Caco-2 (cell line): ENCODE measurements around the gene RNF144B. TPM values are rescaled to one million over a fixed set of nuclear protein-coding genes. Genes with fewer than 3 reads are reported as not detected.

ENCODE experiments used
- BruUV-seq: library from RNA; stranded (reverse); fragments of 400-500 nt; replicated peaks from 2 replicates; lab custom pipeline; 2021; lab: Mats Ljungman, UMichigan
- CTCF ChIA-PET: fragments of 300-600 bp; sonication (Branson Sonifier 250); formaldehyde crosslinking; loops from one replicate; lab custom pipeline; 2022; ENCODE audit warnings: antibody characterized with exemption; lab: Charles Lee
- POLR2A ChIA-PET: fragments of 300-600 bp; sonication (Branson Sonifier 250); formaldehyde crosslinking; loops from one replicate; lab custom pipeline; 2022; ENCODE audit warnings: antibody characterized with exemption; lab: Charles Lee
- DNase-seq, 2 experiments: peaks; one replicate each; pipeline versions ENCODE4 v3.0.0 to v3.0.0-alpha.2; 2020 to 2022
- H3K27me3 ChIP-seq: replicated peaks from 2 replicates; pipeline ENCODE4 v1.6.0; 2011; ENCODE audit warnings: low read length; ENCODE audit not compliant: control insufficient read depth, insufficient read depth
- H3K36me3 ChIP-seq: 2 replicates; pipeline ENCODE4 v1.5.1; 2011; ENCODE audit warnings: low read length; ENCODE audit not compliant: control insufficient read depth, insufficient read depth
- H3K4me1 ChIP-seq: fragments of 250-450 bp; sonication (Bioruptor Pico); 2 replicates; pipeline ENCODE4 v1.5.1; 2020; ENCODE audit warnings: mild to moderate bottlenecking
- H3K4me3 ChIP-seq: 2 replicates; pipeline ENCODE4 v1.5.1; 2011; ENCODE audit warnings: low read depth, mild to moderate bottlenecking, control low read depth, low read length
- H3K9me3 ChIP-seq: fragments of 250-450 bp; sonication (Bioruptor Pico); 2 replicates; pipeline ENCODE4 v1.5.1; 2020; ENCODE audit warnings: mild to moderate bottlenecking, moderate library complexity
- H3K27ac Mint-ChIP-seq: one replicate; pipeline ENCODE4 v1.8.0; 2022; ENCODE audit warnings: mixed read lengths; ENCODE audit not compliant: unreplicated experiment
- H3K27me3 Mint-ChIP-seq: one replicate; pipeline ENCODE4 v1.8.0; 2022; ENCODE audit warnings: mixed read lengths; ENCODE audit not compliant: insufficient read depth, unreplicated experiment
- H3K36me3 Mint-ChIP-seq: one replicate; pipeline ENCODE4 v1.8.0; 2022; ENCODE audit warnings: mild to moderate bottlenecking, mixed read lengths; ENCODE audit not compliant: insufficient read depth, unreplicated experiment
- H3K4me1 Mint-ChIP-seq: one replicate; pipeline ENCODE4 v1.8.0; 2022; ENCODE audit warnings: low read depth, mixed read lengths; ENCODE audit not compliant: unreplicated experiment
- H3K4me3 Mint-ChIP-seq: one replicate; pipeline ENCODE4 v1.8.0; 2022; ENCODE audit warnings: mild to moderate bottlenecking, moderate library complexity, mixed read lengths; ENCODE audit not compliant: unreplicated experiment
- H3K9me3 Mint-ChIP-seq: one replicate; pipeline ENCODE4 v1.8.0; 2022; ENCODE audit warnings: mixed read lengths; ENCODE audit not compliant: unreplicated experiment
- CTCF ChIP-seq, 2 experiments: fragments of 200-600 bp in 1 of 2; IDR thresholded peaks; 1 replicate in 1 of 2; 2 replicates in 1 of 2; pipeline versions ENCODE4 v1.5.1 to v1.8.0; 2011 to 2022; ENCODE audit warnings: antibody characterized with exemption in 1 of 2, control low read depth in 1 of 2, inconsistent platforms in 1 of 2, low read depth in 1 of 2, low read length in 1 of 2, mild to moderate bottlenecking in 1 of 2, moderate library complexity in 1 of 2; ENCODE audit not compliant: insufficient read depth in 1 of 2, severe bottlenecking in 1 of 2, unreplicated experiment in 1 of 2
- intact Hi-C: fragments of 100-400 bp; cut with micrococcal nuclease; formaldehyde crosslinking; loops from one replicate; pipeline ENCODE4 v1.10.0; 2022; ENCODE audit not compliant: unreplicated experiment
- total RNA-seq: library from RNA; stranded (reverse); gene quantifications from 2 replicates; pipeline ENCODE4 v1.2.3, GENCODE V29; 2022

Gene RNF144B
- total RNA-seq, 1 experiment from 2014 or later, result 0.39 TPM

GRCh38 chr6:18342223-18342622 lies 44.9 kb upstream of the RNF144B start:
- POLR2A ChIA-PET, result interaction anchor here (0.6 kb wide), 1 partner anchor 188 kb away, joined by 4 read pairs; no protein-coding TSS in a partner anchor
- DNase-seq, result no peak
- Mint-ChIP-seq H3K36me3 (no peaks in the 10 kb centered on the region), H3K27ac (no peak overlapping the region), H3K4me3 (no peak overlapping the region), H3K4me1 (no peaks in the 10 kb centered on the region), H3K27me3 (no peaks in the 10 kb centered on the region), H3K9me3 (no peaks in the 10 kb centered on the region)
- no peaks in the 10 kb centered on the region for H3K36me3 ChIP-seq
- no peaks in the 10 kb centered on the region for H3K9me3 ChIP-seq
- CTCF ChIA-PET, result no interaction called here
- no TSS peak for BruUV-seq
- intact Hi-C loops, result loop anchor here (5.0 kb wide), 1 partner anchor 160 kb away; no protein-coding TSS in a partner anchor
- H3K4me1 ChIP-seq, result no peaks in the 10 kb centered on the region
- H3K4me3 ChIP-seq, result no peak overlapping the region
- TF ChIP-seq CTCF (IDR thresholded peaks at IDR 0.05; ENCODE audit: insufficient read depth in 1 of 2, low read depth in 1 of 2, low read length in 1 of 2, severe bottlenecking in 1 of 2, unreplicated experiment in 1 of 2), result no peak
- H3K27me3 ChIP-seq, result no peaks in the 10 kb centered on the region

GRCh38 chr6:18343741-18344140 lies 43.4 kb upstream of the RNF144B start:
- Mint-ChIP-seq H3K4me3 (no peak overlapping the region), H3K27me3 (no peaks in the 10 kb centered on the region), H3K4me1 (no peaks in the 10 kb centered on the region), H3K9me3 (no peaks in the 10 kb centered on the region), H3K27ac (no peak overlapping the region), H3K36me3 (no peaks in the 10 kb centered on the region)
- no peaks in the 10 kb centered on the region for H3K4me1 ChIP-seq
- H3K9me3 ChIP-seq, result no peaks in the 10 kb centered on the region
- intact Hi-C loops, result loop anchor here (5.0 kb wide), 1 partner anchor 159 kb away; no protein-coding TSS in a partner anchor
- TF ChIP-seq CTCF (IDR thresholded peaks at IDR 0.05; ENCODE audit: insufficient read depth in 1 of 2, low read depth in 1 of 2, low read length in 1 of 2, severe bottlenecking in 1 of 2, unreplicated experiment in 1 of 2), result no peak
- H3K36me3 ChIP-seq, result no peaks in the 10 kb centered on the region
- POLR2A ChIA-PET, result no interaction called here
- BruUV-seq, result no TSS peak
- no peak overlapping the region for H3K4me3 ChIP-seq
- no peaks in the 10 kb centered on the region for H3K27me3 ChIP-seq
- CTCF ChIA-PET, result interaction anchor here (0.6 kb wide), 1 partner anchor 93 kb away, joined by 6 read pairs; no protein-coding TSS in a partner anchor
- DNase-seq, result no peak

- no TSS peak for BruUV-seq
- no peak for TF ChIP-seq CTCF (IDR thresholded peaks at IDR 0.05; ENCODE audit: insufficient read depth in 1 of 2, low read depth in 1 of 2, low read length in 1 of 2, severe bottlenecking in 1 of 2, unreplicated experiment in 1 of 2)
- no peak for DNase-seq
These were observed 40.1 kb upstream of the RNF144B start for GRCh38 chr6:18347021-18347577.

More at GRCh38 chr6:18347021-18347577, 40.1 kb upstream of the RNF144B start:
- H3K9me3 Mint-ChIP-seq, result no peaks in the 10 kb centered on the region
- H3K27me3 Mint-ChIP-seq, result peaks cover 13% of the 10 kb centered on the region
- no peak overlapping the region for H3K4me3 Mint-ChIP-seq
- H3K27me3 ChIP-seq, result no peaks in the 10 kb centered on the region
- H3K4me1 ChIP-seq, result no peaks in the 10 kb centered on the region
- no peak overlapping the region for H3K4me3 ChIP-seq
- ChIA-PET POLR2A (no interaction called here), CTCF (no interaction called here)
- H3K36me3 ChIP-seq, result no peaks in the 10 kb centered on the region
- H3K27ac Mint-ChIP-seq, result no peak overlapping the region
- no peaks in the 10 kb centered on the region for H3K36me3 Mint-ChIP-seq
- no peaks in the 10 kb centered on the region for H3K4me1 Mint-ChIP-seq
- no peaks in the 10 kb centered on the region for H3K9me3 ChIP-seq
- intact Hi-C loops, result no loop called here
